ENCODE results near the gene CWH43.

DNA sequence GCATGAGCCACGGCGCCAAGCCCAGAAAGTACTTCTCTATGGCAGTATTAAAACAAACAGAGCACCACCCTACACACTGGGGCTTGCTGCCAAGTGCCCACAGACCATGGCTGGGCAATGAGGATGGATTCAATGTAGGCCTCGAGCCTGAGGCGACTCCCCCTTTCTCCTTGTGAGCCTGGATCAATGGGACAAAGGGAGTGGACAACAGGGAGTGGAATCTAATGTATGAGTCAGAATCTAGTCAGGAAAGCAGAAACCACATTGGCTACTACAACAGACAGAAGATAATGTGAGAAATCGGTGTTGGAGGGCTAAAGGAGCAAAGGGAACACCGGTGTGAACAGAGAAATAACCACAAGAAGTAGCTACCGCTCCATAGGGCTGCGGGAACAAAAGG lies 41.8 kb upstream of the CWH43 start:
- TF ChIP-seq, protein P1, sequence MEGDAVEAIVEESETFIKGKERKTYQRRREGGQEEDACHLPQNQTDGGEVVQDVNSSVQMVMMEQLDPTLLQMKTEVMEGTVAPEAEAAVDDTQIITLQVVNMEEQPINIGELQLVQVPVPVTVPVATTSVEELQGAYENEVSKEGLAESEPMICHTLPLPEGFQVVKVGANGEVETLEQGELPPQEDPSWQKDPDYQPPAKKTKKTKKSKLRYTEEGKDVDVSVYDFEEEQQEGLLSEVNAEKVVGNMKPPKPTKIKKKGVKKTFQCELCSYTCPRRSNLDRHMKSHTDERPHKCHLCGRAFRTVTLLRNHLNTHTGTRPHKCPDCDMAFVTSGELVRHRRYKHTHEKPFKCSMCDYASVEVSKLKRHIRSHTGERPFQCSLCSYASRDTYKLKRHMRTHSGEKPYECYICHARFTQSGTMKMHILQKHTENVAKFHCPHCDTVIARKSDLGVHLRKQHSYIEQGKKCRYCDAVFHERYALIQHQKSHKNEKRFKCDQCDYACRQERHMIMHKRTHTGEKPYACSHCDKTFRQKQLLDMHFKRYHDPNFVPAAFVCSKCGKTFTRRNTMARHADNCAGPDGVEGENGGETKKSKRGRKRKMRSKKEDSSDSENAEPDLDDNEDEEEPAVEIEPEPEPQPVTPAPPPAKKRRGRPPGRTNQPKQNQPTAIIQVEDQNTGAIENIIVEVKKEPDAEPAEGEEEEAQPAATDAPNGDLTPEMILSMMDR (IDR thresholded peaks at IDR 0.05 in 8 of 11, conservative IDR thresholded peaks at IDR 0.05 in 3 of 11) = no peak
- TF ChIP-seq POLR2A (IDR thresholded peaks at IDR 0.05) = no peak

All from spleen (tissue), 7 donors.